HG03469 (cell line): ENCODE measurements around the gene RASGRF1.
"Not testable (repeated sequence)": the region's sequence is repeated elsewhere in the genome, so short reads cannot be mapped to it uniquely, and the experiment has no call there.

Source experiments
- ATAC-seq: cut with Tn5 transposase; IDR thresholded peaks from one replicate; pipeline ENCODE4 v1.9.1; 2021; ENCODE audit warnings: mild to moderate bottlenecking, moderate library complexity, moderate number of reproducible peaks; ENCODE audit not compliant: unreplicated experiment

RASGRF1 gene

GRCh38 chr15:78938658-78939488, 151.7 kb downstream of the RASGRF1 start:
- ATAC-seq = peak; percentile 48

DNA sequence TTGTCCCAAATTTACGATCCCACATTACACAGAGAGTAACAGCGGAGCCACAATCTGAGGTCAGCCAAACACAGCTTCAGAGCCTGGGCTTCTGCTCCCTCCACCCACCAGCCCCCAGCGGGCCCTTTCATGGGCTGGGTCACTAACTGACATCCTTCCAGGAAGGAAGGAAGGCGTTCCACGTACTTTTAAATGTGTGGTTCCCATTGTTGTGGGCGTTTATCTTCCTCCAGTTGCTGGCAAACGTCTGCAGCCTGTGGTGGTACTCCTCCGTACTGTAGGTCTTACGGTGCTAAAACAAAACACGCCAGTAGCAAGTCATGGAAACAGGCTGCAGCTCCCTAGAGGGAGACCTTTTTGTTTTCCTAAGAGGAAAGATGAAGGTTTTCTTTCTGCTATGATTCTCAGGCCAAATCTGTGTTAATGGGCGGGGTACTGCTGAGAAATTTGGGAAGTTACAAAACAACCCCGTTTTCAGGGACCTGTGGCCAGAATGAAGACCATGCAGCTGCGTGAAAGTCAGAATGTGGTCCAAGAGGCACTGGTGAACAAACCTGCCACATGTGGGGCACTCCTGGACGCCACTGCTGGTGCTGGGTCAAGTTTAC, 153.3 kb downstream of the RASGRF1 start:
- no peak for ATAC-seq

DNA sequence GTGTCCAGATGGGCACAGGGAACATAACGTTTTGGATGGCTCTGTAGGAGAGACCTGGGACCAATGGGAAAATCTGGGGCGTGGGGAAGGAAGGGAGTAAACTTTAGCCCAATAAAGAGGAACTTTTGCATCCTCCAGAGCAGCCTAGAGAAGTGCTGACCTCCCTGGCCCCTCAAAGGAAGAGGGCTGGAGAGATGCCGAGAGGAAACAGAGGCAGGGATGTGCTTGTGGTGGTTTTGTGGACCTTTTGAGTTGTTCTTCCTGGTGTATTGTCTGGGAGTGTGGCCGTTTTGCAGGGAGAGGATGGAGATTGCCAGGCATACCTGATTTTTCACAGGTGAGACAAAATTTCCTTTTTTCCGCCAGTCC, 155.9 kb downstream of the RASGRF1 start:
- ATAC-seq = no peak

DNA sequence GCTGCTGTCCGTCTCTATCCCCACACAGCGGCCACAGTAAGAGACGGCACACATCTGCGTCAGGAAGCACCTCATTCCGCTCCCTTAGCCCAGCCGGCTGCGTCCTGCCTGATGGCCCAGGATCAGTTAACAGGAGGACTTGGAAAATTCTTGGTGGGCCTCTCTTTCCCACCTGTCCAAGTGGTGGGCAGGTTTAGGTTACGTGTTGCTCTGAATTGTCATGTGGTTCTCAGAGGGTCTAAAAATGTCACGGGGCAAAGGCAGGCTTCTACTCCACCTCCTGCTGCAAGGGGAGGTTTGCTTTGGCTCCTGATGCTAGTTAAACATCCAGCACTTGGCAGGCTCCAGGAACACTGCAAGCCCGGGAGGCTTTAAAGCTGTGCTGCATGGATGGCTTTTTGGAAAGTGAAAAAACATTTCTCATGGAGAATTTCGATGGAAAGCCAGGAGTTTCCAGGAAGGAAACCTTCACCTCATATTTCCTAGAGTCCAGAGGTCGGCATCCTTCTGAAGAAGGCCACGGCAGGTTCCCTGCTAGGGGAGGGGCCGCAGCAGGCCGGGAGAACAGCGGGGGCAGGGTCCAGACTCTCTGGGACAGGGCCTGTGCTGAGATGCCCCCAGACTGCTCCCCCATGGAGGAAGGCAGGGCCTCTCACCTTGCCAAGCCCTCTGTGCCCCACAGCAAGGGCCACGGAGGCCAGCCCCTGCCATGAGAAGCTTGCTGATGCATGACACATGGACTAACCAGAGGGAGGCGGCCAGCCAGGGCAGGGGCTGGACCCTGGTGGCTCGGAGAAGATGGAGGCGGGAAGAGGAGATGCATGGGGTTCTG, 156.5 kb downstream of the RASGRF1 start:
- no peak for ATAC-seq

- ATAC-seq = no peak
Measured at GRCh38 chr15:78933187-78933822, 157.3 kb downstream of the RASGRF1 start.

DNA sequence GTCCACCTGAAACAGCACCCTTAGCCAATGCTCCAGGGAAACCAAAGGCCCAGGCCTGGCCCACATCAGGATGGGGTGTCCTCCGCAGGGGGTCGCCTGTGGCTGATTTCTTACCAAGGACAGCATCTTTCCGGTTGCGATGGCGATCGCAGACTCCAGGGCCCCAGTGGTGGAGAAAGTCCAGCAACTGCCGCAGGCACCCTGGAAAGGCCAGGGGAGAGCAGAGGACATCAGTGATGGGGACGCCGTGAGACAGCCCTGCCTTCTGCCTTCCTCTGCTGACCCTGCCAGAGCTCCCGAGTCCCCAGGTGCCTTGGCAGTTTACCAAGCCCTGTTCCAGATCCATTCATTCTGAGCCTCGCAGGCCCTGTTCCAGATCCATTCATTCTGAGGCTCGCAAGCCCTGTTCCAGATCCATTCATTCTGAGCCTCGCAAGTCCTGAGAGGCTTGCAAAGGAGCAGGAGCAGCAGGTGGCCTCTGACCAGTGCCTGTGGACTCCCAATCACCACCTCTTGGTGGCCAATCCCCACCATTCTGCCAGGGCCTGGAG, 158.2 kb downstream of the RASGRF1 start:
- ATAC-seq = no peak

DNA sequence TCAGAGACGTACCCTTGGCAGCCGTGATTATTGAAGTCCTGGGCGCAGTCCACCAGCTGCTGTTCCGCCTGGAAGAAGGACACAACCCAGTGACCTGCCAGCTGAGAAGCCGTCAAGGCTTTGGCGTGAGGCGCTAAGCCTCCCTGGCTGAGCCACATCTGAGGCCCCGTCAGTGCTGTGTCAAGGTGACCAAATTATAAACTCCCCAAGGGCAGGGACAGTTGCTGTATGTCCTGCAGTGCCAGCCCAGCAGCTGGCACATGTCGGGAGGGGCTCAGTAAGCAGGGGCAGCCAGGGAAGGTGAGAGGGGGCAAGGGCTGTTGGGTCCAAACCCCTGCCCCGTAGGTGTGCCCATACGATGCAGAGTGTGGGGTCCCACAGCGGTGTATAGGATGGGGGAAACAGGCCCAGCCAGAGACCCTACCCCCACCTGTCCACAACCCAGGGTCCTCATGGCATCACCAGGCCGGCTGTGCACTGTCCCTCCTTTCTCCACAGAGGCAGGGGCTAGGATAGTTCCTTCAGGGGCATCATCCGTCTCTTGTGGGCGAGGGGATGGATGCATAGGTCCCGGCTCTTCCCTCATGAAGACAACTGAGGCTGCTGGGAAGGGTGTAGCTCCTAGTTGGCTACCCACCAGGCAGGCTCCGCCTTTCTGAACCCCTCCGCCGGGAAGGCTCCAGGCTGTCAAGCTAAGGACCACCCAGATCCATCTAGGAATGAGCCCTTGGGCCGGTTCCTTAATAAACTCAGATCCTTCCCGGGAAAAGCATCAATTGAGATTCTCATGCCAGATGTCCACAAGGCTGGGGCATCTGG, 158.9 kb downstream of the RASGRF1 start:
- ATAC-seq = no peak

DNA sequence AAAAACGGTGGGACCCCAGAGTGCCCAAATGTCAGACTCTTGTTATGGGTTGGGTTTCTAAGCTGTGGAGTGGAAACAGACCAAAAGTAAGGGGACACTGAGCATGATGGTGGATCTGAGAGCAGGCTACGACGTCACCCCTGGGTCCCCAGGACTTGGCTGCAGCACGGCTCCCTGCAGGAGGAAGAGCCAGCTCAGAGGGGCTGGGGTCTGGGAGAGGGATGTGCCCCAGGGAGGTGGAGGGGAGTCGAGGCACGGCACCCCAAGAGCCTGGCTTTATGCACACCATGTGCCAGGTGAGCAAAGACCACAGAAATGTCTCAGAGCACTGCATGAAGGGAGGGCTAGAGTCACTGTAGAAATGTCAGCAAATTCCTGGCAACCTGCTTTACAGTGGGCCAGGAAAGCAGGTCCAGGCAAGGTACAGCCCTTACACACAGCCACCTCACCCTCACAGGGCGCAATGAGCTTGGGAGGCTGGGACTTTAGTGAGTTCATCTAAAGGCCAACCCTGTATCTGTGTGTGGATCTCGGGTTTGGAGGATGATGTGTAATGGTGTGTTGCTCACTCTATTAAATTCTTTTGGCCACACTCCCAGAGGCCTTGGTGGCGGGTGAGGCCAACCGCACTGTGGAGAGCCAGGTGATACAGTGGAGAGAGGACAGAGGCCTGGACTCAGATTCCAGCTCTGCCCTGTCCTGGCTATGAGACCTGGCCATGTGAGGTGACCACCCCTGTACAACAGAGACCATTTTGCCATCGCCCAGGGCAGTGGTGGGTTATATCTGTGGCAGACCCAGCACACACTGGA, 159.8 kb downstream of the RASGRF1 start:
- ATAC-seq = no peak

- ATAC-seq = no peak
Measured at GRCh38 chr15:78929536-78930264, 160.9 kb downstream of the RASGRF1 start.

DNA sequence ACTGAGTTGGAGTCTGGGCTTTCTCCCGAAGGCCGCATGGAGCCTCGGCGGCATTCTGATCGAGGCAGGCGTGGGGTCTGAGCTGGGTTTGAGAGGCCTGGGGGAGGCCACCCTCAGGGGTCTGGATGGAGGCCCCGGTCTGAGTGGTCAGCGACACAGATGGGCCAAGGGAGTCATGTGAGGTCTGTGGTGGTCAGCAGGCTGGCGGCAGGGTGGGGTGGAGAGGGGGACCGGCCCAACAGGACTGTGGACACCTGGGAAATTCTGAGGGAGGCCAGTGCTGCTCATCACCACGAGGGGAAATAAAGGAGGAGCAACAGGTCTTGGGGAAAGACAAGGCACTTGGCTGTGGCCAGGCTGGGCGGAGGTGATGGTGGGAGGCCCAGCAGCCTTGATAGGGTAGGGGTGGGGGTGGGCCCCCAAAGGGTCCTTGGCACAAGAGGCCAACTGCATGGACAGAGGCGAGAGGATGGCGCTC, 161.9 kb downstream of the RASGRF1 start:
- ATAC-seq = no peak

GRCh38 chr15:78928176-78928575, 162.4 kb downstream of the RASGRF1 start:
- not testable (repeated sequence) for ATAC-seq

DNA sequence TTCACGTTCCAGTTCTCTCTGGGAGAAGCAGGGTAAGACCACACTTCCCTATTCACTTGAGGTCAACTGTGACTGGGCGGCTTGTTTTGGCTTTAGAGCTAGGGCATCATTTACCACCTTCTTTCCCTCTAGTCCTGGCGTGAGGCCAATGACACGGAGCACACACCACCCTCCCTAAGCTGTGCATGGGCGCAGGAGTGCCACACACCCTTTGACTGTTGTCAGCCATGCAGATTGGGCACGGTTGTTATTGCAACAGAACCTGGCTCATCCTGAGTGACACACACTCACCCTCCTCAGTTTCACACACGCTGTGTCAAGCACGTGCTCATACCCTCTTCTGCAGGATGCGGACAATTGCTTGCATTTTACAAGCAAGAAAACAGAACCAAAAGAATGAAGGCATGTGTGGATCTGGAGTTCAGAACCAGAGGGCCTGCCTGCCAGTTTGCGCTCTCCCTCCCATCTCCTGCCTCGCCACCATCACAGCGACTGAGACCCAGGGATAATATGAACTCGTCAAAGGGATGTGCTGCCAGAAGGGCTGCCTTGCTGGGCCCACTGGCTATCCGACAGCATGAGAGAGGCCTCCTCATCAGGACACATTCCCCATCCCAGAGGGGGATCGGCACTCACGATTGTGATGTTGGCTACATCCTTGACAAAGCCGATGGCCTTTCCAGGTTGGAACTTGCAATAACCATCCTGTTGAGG, 163.3 kb downstream of the RASGRF1 start:
- no peak for ATAC-seq

DNA sequence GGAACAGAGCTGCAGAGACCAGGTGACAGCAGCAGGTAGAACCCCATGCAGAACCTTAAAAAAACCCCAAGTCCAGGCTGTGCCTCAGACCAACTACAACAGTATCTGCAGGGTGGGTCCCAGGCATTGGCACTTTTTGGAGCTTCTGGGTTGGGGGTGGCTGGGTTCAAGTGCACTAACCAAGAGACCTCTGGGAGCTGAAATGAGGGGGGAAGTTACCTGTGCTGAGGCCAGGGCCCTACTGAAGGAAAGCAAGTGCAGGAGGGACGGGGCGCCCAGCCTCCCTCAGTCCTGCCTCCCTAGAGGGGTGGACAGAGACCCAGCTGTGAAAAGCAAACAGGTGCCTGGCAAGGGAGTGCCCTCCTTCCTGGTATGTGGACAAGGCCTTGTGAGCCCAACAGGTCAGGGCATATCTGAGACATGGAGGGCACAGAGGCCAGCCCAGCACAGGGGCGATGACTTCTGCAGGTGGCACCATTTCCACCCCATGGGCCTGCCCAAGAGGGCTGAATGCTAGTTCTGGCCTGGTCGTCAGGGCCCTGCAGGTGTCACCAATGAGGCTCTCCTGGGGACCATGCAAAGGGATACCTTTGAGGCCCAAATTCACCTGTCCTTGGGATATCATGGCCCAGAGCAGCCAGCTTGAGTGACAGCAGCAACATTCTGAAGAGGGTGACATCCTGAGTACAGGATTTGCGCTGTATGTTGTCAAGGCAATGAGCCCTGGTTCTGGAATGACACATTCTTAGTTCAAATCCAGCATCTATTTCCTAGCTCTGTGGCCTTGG, 164.4 kb downstream of the RASGRF1 start:
- no peak for ATAC-seq

GRCh38 chr15:78925076-78925624, 165.4 kb downstream of the RASGRF1 start:
- ATAC-seq = no peak

- ATAC-seq = no peak
Measured at GRCh38 chr15:78923480-78924360, 166.9 kb downstream of the RASGRF1 start.

DNA sequence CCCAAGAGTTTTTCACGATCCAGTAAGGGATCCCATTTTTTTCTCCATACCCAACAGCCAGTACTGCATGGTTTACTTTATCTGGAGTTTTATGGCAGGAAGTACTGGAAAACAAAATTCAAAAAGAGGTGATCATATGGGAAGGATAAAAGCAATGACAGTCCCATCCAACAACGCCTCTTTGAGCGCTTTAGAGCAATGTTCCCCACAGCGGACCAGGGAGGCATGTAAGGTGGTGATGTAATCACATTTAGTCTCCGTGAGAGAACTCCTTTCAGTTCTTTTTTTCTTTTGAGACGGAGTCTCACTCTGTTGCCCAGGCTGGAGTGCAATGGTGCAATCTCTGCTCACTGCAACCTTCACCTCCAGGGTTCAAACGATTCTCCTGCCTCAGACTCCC, 167.6 kb downstream of the RASGRF1 start:
- no peak for ATAC-seq
